CD4-positive, alpha-beta T cell treated with Interleukin-1 beta for 1 hour (primary cell): Measurements from ENCODE around the gene C2orf49.

Experiments used
- DNase-seq, 2 donors: peaks; one replicate each; pipeline ENCODE4 v3.0.0-alpha.2; 2020 to 2022

The C2orf49 gene

GRCh38 chr2:105337122-105338019 is at the start of gene C2orf49:
TSS of gene C2orf49 (plus strand) at chr2:105337540. CDS start at chr2:105337588, 48 bp downstream.
- DNase-seq: peak; percentile 89 to 90

DNA sequence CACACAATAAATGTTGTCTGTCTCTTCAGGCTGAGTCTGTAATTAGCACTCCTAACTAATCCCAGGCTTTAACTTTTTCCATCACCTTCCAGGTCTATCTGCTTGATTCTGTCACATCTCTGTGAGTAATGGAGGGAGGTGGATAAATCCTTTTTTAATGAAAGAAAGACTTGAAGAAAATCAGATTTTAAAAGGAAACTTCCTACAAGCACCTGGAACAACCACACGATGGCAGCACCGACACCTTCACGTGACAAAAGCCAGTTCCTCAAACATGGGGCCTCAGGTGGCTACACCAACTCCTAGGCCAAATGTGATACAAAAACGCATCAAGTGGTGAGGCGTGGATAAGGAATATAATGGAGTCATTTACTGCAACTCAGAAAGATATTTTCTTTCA is 49.6 kb upstream of the C2orf49 start:
- peak; percentile 15 to 24 for DNase-seq

- DNase-seq: no peak
These were observed 49.2 kb upstream of the C2orf49 start for GRCh38 chr2:105288133-105288532.

DNA sequence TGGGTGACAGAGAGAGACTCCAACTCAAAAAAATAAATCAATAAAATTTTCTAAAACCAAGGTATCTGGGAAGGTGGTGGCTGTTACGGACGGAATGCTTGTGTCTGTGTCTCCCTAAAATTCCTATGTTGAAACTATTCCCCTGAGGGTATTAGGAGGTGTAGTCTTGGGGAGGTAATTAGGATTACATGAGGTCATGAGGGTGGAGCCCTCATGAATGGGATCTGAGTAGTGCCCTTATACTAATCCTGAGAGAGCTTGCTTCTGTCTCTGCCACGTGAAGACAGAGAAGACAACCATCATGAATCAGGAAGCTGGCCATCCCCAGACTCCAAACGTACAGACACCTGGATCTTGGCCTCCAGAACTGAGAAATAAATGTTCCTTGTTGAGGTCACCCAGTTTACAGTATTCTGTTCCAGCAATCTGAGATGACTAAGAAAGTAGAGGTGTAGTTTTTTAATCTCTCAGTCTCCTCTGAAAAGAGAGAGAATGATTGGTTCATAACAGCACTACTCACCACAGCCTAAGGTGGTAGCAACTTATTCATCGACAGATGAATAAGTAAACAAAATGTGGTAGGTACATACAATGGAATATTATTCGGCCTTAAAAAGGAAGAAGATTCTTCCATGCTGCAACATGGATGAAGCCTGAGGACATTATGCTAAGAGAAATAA is 46.2 kb upstream of the C2orf49 start:
- DNase-seq: no peak

- no peak for DNase-seq
These were observed 45.4 kb upstream of the C2orf49 start for GRCh38 chr2:105291981-105292380.

DNA sequence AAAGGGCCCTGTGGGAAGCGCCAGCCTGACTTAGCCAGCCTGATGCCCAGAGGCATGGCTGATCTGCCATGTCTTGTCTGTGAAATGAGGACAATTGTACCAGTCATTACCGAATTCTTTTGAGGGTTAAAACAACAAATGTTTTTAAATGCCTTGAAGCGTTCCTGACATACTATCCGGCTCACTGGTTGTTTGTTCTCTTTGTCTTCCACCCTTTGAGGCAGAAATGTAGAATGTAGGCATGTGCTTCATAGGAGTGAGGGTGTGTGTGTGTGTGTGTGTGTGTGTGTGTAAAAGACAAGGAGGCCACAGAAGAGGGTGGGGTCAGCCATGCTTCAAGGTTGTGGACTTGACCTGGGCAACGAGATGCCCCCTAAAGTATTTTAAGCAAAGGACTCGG is 43.3 kb upstream of the C2orf49 start:
- DNase-seq: no peak

DNA sequence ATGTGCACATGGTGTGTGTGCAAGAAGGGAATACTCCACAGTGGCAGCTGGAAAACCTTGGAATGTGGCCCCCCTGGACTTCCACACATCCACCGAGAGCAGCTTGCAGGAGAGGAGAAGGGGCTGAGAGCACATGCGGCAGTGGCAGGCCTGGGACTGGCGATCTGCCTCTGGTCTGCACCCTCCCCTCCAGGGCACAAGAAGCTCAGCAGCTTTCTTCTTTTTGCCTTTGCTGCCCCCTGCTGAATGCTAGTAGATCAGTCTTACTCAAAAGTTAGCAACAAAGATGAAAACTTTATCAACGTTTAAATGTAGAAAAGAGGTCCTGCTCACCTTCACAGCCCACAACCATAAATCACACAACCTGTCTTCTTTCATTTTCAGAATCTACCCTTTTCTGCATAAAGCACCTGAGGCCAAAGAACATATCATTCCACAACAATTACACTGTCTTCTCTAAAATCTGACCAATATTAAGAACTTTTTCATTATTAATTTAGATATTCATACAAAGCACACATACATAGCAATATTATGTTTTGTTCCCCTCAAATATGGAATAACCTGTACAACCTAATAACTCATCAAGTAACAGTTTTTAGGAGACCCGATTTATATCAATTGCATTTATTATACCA is 42.4 kb upstream of the C2orf49 start:
- DNase-seq: peak in 1 of 2 donors; percentile 15

DNA sequence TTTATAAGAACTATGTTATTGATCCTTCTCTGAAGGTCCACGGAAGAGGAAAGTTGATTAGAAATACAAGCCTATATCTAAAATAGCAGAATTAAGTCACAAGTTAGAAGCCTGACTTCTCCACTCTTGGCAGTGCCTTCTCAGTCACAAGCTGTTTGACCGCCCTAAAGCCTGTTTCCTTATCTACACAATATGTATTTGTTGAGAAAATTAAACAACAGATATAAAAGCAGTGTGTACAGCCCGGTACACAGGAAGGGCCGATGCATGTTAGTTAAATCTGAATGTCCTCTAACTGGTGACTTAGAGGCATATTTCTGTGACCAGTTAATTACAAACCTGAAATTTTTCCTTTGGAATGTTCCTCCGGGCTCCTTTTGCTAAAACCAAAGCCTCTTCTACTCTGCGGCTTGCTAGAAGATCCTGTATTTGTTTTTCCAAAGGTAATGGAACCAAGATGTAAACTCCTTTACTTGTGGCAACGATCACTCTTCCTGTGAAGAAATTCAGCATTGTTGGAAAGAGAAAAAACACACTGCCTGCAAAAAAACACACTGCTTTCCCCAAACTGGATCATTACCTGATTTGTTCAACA is 41.2 kb upstream of the C2orf49 start:
- no peak for DNase-seq

DNA sequence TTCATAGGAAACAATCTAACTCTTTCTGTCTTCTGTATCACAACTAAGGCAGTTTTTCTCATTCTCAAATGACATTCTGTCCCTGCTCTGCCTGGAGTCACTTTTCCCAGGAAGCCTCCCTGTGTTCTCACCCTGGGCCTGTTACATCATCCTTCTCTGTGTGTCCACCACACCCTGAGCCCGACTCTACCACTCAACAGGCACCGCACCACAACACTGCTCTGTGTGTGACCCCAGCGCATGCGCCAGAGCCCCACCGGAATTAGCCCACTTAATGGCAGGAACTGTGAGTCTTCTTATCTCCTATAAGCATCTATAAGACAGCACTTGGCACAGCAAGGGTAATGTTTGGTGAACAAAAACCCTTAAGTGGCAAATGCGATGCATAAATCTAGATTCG is 40.1 kb upstream of the C2orf49 start:
- DNase-seq: no peak

GRCh38 chr2:105298017-105298416 is 39.3 kb upstream of the C2orf49 start:
- DNase-seq: no peak

DNA sequence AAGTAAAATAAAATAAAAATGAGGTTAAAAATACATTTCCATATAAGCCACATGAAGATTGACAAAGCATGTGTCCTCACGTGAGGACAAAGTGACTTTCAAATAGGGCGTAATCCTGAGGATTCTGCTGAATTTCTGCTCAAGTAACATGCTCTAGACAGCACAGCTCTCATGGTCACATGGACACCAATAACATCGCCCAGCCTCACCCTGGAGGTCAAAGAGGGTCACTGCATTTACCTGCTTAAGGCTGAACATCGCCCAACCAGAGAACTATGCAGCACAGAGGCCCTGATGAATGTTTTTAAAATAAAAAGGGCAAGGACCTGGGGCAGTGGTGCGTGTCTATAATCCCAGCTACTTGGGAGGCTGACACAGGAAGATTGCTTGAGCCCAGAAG is 38.0 kb upstream of the C2orf49 start:
- DNase-seq: no peak

DNA sequence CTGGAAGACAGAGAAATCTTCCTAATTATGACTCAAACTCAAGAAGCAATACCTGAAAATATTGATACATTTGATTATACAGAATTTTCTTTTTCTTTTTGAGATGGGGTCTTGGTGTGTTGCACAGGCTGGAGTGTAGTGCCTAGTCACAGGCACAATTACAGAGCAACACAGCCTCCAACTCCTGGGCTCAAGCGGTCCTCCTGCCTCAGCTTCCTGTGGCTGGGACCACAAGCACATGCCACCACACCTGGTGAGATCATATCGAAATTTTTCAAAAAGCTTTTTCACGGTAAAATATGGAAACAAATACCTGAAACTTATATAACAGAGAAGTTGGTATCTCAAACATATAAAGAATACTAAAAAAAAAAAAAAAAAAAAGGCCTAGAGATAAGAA is 35.7 kb upstream of the C2orf49 start:
- DNase-seq: no peak

GRCh38 chr2:105307146-105307545 is 30.2 kb upstream of the C2orf49 start:
- no peak for DNase-seq

DNA sequence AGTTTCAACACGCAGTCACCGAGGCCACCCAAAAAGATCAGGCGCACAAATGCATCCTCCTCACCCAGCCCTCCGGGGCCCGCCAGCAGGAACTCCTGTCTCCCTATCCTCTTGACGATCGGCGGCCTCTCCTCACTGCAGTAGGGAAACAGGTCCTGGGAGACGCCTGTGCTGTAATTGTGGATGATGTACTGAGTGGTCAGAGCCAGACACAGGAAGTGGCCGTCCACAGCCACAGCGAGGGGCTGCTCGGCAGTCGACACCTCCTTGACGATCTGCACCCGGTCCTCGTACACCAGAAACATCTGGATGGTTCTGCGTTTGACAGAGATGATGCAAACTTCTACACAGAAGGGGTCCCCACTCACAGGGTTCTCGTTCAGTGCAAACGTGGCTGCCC is 29.8 kb upstream of the C2orf49 start:
- no peak for DNase-seq

DNA sequence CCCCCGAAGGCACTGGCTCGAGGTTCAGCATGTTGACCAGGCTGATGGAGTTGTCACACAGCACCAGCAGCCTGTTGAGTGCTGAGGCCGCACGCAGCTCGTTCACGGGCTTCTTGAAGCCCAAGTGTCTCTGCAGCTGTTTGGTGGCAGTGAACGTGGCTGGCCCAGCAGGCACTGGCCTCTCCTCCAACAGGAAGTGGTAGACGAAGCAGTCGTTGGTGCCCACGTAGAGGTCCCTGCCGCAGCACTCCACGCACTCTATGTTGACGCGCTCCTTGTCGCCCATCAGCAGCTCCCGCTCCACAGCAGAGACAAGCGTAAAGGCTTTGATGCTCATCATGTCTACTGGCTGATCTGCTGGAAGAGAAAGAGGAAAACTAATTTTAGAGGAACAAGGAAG is 29.4 kb upstream of the C2orf49 start:
- DNase-seq: no peak

- DNase-seq: no peak
These were observed 28.8 kb upstream of the C2orf49 start for GRCh38 chr2:105308382-105309146.

DNA sequence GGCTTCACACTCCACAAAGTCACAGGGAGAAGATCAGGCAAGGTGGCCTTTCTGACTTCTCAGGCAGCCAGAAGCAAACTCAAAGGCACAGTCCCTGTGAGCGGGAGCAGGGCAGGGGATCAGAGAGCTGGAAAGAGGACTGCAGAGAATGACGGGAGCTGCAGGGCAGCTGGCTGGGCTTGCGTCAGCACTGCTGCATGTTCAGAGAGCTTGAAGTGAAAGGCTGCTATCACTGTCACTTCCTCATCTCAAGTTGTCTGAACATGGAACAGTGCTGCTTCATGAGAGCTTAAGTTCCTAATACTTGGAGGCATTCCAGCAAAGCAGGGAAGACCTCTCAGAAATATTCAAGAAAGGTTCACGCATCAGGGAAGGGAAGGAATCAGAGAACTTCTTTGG is 28.2 kb upstream of the C2orf49 start:
- no peak for DNase-seq

DNA sequence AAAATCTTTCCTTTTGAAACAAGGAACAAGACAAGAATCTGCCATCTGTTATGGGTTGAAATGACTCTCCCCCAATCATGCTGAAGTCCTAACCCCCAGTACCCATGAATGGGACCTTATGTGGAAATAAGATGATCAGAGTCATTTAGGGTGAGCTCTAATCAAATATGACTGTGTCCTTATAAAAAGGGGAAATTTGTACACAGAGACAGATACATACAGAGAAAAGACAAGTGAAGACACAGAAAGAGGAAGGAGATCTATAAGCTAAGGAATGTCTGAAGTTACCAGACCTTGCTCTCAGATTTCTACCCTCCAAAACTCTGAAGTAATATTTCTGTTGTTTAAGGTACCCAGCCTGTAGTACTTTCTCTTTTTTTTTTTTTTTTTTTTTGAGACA is 23.5 kb upstream of the C2orf49 start:
- no peak for DNase-seq

DNA sequence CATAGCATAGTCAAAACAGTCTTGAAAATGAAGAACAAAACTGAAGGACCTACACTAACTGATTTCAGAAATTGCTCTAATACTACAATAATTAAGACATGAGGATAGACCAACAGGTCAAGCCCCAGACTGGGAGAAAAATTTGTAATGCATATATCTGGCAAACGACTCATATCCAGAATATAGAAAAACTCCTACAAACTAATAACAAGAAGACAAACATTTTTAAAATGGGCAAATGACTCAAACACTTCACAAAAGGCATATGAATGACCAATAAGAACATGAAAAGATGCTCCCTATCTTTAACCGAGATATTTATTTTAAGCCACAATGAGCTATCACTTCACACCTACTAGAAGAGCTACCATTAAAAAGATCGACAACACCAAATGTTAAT is 22.0 kb upstream of the C2orf49 start:
- DNase-seq: no peak

GRCh38 chr2:105317937-105318336 is 19.4 kb upstream of the C2orf49 start:
- no peak for DNase-seq

DNA sequence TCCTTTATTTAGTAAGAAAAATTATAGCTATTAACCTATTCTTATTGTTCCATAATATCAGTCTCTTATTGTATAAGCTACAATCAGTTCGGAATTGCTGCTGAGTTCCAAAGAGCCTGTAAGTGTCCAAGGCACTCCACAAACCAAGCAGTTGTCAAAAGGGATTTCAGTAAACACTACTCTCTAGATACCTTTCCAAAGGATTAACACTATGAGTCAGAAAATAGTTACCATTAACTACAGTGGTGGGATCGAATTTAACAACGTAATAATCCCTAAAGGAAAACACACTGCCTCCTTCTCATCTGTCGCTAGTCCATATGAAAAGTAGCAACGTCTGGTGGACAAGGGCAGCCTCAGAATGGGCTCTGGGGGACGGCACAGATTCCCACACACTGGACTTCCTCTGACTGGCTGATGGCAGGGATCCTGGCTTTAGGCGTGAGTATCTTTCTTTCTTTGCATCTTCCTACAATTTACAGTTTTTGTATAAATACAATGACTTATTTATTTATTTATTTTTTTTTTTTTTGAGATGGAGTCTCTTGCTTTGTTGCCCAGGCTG is 16.6 kb upstream of the C2orf49 start:
- DNase-seq: no peak
